GM12801 (cell line): Measurements from ENCODE around the gene HMSD.

Experiments
- TF ChIP-seq, protein P1 (sequence below): IDR thresholded peaks from one replicate; pipeline ENCODE4 v1.5.1; 2011; ENCODE audit warnings: control low read depth; ENCODE audit not compliant: insufficient read length; ENCODE audit errors: extremely low read depth

The HMSD gene

DNA sequence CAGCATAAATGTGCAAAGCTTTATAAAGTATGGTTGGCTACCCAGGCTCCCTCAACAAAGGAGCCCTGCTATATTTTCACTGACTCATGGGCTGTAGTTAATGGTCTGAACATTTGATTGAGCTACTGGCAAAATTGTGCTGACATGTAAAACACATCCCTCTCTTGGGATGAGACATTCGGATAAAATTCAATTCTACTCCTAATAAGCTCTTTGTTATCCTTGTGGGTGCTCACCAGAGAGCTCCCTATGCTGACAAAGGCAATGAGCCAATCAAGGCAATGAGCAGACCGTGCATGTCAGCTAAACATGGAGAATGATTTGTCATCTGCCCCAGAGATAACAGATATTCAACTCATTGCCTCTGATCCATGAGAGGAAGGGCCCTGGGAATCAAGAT, 48.5 kb downstream of the HMSD start:
- TF ChIP-seq, protein P1, sequence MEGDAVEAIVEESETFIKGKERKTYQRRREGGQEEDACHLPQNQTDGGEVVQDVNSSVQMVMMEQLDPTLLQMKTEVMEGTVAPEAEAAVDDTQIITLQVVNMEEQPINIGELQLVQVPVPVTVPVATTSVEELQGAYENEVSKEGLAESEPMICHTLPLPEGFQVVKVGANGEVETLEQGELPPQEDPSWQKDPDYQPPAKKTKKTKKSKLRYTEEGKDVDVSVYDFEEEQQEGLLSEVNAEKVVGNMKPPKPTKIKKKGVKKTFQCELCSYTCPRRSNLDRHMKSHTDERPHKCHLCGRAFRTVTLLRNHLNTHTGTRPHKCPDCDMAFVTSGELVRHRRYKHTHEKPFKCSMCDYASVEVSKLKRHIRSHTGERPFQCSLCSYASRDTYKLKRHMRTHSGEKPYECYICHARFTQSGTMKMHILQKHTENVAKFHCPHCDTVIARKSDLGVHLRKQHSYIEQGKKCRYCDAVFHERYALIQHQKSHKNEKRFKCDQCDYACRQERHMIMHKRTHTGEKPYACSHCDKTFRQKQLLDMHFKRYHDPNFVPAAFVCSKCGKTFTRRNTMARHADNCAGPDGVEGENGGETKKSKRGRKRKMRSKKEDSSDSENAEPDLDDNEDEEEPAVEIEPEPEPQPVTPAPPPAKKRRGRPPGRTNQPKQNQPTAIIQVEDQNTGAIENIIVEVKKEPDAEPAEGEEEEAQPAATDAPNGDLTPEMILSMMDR: no peak

DNA sequence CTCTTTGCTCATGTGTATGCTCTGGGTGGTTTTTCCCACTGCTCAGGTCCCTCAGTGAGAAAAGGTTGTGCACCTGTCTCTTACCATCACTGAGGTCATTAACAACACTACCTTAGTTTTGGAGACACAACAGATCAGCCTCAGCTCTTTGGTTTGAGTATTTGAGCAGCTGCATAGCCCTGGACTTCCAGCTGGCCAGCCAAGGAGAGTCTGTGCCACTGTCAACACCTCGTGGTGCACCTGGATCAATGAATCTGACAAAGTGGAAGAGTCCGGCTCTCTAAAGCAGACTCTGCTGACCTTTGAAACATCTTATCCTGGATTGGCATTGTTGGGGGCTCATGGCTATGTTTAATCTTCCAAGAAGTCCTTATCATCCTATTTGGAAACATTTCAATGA, 50.8 kb downstream of the HMSD start:
- TF ChIP-seq, protein P1: no peak

DNA sequence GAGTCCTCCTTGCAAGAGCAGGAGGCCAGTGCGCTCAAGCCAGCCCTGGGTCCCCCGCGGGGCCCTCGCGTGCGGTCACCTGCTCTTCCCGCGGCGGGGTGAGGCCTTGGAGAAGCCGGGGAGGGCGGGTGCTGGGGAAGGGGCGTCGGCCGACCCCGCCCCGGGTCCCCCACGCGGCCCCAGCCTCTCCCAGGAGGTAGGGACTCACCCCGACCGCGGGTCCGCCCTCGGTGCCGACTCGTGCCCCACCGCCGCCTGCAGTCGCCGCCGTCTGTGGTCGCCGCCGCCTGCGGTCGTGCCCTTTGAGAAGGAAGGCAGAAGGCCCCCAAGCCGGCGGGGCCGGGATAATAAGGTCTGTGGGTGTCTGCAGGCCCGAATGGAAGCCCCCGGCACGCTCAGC, 53.5 kb downstream of the HMSD start:
- TF ChIP-seq, protein P1: no peak

DNA sequence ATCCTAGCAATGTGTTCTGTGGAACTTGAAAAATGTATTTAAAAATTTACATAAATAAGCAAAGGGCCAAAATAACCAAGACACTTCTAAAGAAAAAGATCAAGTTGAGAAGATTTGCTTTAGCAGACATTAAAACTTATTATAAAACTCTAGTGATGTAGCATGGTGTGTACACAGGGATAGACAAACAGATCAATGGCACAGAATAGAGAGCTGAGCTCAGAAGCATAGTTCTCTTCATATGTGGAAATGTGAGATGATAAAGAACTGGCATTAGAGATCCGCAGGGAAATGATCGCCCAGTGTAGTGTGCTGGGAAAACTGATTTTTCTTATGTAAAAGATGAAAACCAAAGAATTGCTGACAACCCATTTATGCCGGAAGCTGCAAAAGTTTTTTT, 60.2 kb downstream of the HMSD start:
- TF ChIP-seq, protein P1: no peak
